ENCODE data around the gene NARS2.

Gene NARS2

DNA sequence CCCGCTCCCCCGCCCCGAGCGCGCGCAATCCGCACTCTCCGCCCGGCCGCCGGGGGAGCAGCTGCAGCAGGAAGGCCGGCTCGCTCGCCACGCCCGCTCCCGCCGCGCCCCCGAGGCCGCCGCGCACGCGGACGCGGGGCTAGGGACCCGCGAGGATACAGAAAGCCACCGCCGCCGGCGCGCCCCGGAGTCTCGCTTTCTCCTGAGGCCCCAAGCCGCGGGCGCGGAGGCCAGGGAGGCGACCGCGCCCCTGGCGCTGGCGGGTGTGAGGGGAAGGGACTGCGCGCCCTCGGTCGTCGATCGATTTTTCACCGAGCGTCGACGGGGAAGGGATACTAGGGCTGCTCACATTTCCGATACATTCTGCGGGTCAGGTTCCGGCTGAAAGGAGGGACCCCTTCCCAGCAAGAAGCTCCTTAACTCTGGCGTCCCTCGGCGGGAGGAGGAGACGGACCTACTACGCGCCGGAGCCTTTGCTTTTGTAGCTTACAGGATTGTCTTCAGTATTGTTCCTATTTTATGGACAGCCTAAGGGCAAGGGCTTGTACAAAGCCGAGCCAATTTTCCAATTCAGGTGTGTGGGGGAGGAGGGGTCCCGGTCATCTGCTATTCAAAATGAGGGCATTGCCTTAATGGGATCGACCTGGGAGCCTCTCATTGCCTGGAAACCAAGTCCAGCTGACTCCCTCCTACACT lies 156.6 kb downstream of the NARS2 start:
- TF ChIP-seq, protein P1, sequence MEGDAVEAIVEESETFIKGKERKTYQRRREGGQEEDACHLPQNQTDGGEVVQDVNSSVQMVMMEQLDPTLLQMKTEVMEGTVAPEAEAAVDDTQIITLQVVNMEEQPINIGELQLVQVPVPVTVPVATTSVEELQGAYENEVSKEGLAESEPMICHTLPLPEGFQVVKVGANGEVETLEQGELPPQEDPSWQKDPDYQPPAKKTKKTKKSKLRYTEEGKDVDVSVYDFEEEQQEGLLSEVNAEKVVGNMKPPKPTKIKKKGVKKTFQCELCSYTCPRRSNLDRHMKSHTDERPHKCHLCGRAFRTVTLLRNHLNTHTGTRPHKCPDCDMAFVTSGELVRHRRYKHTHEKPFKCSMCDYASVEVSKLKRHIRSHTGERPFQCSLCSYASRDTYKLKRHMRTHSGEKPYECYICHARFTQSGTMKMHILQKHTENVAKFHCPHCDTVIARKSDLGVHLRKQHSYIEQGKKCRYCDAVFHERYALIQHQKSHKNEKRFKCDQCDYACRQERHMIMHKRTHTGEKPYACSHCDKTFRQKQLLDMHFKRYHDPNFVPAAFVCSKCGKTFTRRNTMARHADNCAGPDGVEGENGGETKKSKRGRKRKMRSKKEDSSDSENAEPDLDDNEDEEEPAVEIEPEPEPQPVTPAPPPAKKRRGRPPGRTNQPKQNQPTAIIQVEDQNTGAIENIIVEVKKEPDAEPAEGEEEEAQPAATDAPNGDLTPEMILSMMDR (conservative IDR thresholded peaks at IDR 0.05) = no peak; the same call in 1 of the 2 replicates
- TF ChIP-seq ZFX (IDR thresholded peaks at IDR 0.05) = no peak
- H3K27ac ChIP-seq = peak overlapping the region; percentile 13; the same call in 1 of the 2 replicates

DNA sequence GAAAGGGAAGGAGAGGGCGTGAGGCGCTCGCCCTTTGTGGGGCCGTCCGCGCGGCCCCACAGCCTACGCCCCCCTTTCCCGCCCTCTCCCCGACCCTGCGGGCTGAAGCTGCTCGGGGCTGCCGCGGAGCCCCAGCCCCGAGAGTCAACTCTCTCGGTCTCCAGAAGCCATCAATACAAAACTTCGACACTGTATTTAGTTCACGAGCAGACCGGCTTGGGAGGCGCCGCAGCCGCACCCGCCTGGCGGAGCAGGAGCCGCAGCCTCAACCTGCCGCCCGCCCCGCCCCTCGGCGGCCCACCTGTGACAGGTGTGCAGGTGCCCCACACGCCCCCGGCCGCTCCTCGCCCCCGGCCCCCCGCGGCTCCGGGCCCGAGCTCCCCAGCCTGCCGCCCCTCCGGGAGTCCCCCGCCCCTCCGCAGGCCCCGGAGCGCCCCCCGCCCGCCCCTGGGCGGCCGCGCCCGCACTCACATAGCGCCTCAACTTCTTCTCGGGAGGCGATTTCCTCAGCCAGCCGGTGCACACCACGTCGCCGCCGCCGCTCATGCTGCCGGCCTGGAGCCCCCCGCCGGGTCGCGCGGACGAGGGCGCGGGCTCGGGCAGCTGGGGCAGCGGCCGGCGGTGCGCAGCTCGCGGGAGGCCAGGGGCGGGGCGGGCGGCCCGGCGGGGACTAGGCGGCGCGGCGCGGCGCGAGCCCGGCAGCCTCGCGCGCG lies 157.3 kb downstream of the NARS2 start, which contains the start of gene GAB2:
Gene GAB2 (minus strand): TSS at position 646 of the 713 bp plus-strand sequence. CDS start 100 bp downstream, at position 546.
- no peak for TF ChIP-seq ZFX (IDR thresholded peaks at IDR 0.05)
- TF ChIP-seq, protein P1 (conservative IDR thresholded peaks at IDR 0.05) = peak; percentile 43
- H3K27ac ChIP-seq = peak within 1 kb of the TSS; percentile 13; the same call in 1 of the 2 replicates

DNA sequence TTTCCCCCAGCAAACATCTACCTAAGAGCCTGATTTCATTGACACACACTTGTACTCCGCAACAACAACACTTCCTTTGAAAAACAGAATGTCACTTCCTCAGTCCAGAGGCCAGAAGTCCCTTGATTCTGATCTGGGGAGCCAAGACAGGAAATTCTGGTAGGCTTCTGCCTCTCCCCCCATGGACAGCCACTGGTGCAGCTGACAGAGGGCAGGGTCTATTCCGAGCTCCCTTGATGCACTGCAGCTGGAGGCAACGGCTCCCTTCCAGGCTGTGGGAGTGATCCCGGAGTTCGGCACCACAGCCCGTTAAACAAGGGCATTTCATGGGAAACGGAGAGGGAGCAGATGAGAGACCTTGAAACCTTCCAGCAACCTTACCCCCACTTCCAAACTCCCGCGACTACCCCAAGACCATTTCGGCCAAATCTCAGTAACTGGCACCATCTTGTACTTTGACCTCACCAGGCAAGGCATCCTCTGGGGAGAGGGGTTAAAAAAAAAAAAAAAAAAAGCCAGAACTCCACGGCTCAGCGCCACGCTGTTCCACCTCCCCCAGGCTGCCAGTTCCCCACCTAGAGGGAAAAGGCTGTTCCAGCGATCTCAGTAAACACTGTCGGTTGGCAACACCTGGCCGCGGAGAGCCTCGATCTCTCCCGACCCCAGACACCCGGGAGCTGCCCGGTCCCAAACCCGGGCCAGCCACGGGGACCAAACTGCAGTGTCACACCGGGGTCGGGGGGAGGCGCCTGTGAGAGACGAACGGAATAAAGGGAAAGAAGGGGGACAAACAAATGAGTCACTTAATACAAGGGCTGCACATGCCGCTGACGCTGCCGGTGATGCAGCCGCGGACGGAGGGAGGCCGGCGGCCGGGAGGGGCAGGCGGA lies 158.1 kb downstream of the NARS2 start:
- H3K27ac ChIP-seq = no peak overlapping the region
- TF ChIP-seq, protein P1 (conservative IDR thresholded peaks at IDR 0.05) = peak; percentile 68
- TF ChIP-seq ZFX (IDR thresholded peaks at IDR 0.05) = no peak

DNA sequence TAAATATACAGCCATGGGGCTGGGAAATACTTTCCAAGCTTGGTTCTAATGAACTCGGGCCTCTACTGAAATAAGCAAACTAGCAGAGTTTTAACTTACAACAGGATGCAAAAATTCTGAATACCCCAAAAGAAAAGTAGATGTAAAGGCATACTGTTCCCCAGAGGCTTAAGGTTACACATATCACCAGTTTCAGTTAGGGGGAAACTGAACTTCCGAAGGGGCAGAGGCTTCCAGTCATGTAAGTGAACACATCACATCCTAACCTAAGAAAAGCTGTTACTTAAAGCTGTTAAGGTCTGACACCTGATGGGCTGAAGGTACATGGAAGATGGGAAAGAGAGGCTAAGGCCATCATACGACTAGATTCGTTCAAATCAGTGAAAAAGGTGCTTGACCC lies 159.3 kb downstream of the NARS2 start:
- no peak for TF ChIP-seq ZFX (IDR thresholded peaks at IDR 0.05)
- TF ChIP-seq, protein P1 (conservative IDR thresholded peaks at IDR 0.05) = no peak
- H3K27ac ChIP-seq = no peak overlapping the region

DNA sequence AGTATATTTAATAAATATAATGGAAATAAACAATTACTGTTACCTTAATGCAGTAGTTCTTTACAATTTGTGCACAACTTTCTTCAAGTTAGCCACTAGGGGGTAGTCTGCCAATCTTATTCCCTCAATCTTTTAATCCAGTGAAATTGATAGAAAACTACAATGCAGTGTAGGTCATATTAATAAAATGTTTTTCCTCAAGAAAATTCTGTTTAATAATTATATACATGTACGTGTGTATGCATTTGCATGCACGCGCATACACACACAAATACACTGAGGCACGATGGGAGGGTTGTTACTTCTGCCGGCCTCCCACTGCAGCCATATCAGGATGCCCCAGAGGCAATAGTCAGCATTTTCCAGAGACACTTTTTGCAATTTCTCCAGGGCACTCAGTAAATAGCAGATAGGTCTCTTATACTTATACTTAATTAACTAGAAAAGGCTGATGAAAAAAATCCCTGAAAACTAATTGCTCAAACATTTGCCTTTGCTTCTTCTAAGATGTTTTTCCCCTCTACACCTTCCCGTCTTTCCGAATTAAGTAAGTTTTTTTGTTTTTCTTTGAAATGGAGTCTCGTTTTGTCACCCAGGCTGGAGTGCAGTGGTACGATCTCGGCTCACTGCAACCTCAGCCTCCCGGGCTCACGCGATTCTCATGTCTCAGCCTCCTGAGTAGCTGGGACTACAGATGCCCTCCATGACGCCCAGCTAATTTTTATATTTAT lies 160.2 kb downstream of the NARS2 start:
- H3K27ac ChIP-seq = no peak overlapping the region
- no peak for TF ChIP-seq ZFX (IDR thresholded peaks at IDR 0.05)
- TF ChIP-seq, protein P1 (conservative IDR thresholded peaks at IDR 0.05) = peak; percentile 85

DNA sequence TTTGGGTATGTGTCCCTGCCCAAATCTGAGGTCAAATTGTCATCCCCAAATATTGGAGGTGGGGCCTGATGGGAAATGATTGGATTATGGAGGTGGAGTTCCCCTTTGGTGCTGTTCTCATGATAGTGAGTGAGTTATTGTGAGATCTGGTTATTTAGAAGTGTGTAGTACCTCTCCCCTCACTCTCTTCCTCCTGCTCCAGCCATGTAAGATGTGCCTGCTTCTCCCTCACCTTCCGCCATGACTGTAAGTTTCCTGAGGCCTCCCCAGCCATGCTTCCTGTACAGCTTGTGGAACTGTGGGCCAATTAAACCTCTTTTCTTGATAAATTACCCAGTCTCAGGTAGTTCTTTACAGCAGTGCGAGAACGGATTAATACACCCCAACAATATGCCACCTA lies 166.0 kb downstream of the NARS2 start:
- no peak overlapping the region for H3K27ac ChIP-seq
- TF ChIP-seq ZFX (IDR thresholded peaks at IDR 0.05) = no peak
- TF ChIP-seq, protein P1 (conservative IDR thresholded peaks at IDR 0.05) = no peak

All from C4-2B (cell line).